Stimulated activated CD4-positive, alpha-beta T cell treated with anti-CD3 and anti-CD28 coated beads, Interleukin-15, amount 100 ng/mL, for 24 hours (primary cell): ENCODE results near the gene SPP2.

ENCODE experiments used
- DNase-seq: peaks from one replicate; pipeline ENCODE4 v3.0.0-alpha.2; 2020

Gene SPP2, protein sequence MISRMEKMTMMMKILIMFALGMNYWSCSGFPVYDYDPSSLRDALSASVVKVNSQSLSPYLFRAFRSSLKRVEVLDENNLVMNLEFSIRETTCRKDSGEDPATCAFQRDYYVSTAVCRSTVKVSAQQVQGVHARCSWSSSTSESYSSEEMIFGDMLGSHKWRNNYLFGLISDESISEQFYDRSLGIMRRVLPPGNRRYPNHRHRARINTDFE

DNA sequence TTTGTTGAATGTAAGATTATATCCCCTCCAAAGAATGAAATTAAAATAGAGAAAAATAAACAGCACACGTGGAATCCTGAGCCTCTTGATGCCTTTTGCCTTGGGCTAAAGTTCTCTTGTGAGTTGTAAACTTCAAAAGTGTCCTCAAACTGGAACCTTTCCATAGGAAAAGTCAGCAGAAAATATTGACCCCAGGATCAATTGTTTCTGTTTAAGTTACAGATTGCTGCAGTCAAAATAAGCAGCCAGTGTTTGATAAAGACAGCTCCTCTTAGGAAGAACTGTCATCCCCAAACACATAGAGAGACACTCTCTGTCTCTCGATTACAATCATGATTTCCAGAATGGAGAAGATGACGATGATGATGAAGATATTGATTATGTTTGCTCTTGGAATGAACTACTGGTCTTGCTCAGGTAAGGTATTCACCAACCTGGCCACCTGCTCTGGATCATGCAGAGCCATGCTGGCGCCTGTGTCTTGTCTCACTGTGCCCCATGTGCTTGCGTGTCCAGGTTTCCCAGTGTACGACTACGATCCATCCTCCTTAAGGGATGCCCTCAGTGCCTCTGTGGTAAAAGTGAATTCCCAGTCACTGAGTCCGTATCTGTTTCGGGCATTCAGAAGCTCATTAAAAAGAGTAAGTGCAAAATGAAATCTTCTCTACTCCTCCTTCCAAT is at the start of gene SPP2:
TSS of gene SPP2 (plus strand) at position 248 of the 681 bp plus-strand sequence. CDS start at position 333, 85 bp downstream.
- no peak for DNase-seq

DNA sequence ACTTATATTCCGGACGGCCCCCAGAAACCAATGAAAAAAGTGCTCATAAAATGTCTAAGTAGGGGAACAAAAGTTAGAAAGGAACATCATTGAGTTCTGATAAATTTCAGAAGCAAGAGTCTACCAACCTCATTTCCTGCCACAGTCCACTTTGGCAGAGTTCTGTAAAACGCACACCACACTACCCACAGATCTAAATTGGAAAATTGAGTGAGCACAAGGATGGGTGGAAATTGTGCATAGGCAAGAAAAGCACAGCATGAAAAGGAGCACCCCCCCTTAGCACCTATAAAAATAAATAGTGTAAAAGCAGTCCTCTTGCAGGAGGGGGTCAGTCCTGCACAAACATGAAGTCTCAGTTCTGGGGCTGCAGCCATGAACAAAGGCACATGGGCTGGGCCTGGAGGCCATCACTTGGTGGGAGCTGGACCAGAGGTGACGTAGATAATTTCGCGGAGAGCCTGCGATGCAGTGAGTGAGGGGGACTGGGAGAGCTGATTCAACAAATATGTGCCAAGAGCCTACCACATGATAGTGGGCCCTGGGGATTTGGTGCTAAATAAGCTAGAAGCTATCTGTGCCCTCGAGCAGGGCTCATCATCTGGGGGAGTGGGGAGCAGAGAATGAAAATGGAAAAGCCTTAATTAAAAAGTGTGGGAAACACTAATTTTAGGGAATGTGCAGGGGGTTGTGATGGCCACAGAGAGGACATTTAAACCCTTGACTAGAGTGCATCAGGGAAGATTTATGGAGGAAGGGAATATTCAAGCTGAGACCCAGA is 48.9 kb upstream of the SPP2 start:
- peak; percentile 21 for DNase-seq

DNA sequence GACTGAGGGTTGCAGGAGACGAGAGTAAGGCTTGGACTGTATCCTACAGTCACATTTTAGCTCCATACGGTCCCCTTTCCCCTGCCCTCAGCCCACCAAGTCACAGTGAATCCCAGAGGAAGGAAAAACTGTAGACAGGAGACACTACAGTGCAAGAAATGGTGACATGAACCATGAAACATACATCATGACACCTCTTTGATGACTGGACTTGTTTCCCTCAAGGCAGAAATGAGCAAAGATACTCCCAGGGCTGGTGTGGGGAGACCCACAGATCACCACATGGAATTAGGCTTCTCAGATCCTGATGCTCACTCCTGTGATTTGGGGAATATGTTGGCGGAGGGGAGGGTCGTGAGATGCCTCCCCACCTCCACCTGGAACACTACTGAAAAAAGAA is 48.2 kb upstream of the SPP2 start:
- DNase-seq: no peak

DNA sequence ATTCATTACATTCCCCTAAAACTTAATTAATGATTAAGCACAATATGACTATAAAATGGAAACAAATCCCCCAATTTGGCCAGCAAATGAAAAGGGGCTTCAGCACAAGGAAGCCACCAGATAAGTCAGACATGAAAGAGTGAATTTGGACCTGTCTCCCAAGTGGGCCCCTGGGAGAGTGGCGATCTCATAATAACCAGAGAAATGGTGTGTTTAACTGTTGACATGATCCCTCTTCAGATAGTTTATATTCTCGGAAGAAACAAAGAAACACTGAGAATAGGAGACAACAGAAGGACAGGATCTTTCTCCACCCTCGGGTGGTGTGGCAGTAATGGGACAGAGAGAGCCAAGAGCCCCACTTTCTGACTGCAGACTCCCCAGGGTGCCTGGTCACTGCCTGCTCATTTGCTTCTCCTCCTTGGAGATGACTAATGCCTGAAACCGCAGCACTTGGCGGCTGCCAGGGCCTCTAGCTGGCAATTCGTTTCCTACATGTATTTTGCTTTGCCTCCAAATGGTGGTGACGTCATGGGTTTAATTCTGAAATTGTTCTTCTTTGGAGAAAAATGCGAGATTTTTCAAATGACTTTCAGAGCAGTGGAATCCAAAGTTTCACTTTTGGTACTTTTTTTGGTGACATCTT is 46.4 kb upstream of the SPP2 start:
- peak; percentile 53 for DNase-seq

DNA sequence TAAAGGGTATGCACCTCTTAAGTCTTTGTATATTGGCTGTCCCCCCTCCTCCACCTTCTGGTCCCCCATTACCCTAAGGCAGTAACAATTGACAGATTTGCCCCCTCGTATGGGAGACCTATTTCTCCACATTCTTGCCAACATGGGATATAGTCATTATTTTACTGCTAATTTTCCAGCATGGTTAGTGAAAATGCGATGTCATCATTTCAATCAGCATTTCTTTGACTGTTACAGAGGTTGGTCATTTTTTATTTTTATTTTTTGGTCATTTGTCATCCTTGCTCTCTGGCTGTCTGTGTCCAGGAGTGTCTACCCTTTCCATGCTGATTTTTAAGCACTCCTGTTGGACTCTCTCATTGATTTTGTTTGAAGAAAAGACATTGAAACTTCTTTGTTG is 45.4 kb upstream of the SPP2 start:
- DNase-seq: no peak

DNA sequence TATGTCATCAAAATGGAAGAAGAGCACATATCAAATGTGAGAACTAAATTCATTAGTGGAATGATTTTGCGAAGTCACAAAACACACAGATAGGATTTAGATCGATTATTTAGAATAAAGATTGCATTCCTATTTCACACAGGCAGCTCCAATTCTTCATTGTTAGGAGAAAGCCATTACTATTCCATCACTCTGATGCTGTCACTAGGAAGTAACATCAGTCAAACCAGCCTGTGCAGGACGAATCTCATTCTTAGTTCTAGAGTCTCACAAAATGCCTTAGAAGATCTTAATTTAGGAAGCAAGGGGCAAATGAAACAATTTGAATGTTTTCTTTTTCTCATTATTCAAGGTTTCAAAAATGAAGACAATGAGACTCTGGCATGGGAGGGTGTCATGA is 44.0 kb upstream of the SPP2 start:
- DNase-seq: no peak

DNA sequence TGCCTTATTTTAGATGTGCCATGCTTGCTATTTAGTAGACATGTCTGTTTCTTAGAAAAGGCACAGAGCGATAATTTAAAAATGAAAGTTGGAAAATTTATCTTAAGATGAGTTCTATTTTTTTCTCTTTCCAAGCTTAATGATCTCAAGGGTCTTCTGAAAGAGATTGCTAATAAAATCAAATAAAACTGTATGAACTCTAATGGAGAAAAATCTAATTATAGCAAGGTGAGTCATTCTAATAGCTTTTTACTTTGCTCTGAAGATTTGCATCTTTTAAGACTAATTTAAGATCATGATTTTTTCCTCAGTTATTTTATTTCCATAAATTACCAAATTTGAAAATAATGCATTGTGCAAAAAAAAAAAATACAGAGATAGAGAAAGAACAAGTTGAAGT is 36.1 kb upstream of the SPP2 start:
- no peak for DNase-seq

DNA sequence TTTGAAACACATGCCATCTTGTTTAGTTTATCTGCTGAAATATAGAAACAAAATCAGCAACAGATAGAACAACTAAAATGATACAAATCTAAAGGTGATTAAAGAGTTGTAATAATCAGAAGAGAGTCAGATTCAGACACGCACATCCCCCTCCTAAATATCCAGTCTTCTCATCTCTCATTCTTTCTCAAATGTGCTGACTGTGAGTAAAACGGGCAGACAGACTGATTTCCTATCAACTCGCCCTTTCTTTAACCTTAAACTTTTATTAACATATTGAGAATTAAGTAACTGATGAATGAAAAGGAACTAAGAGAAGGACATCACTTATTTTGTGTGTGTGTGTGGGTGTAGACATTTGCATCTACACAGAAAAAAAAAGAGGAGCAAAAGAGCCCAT is 34.6 kb upstream of the SPP2 start:
- DNase-seq: no peak

DNA sequence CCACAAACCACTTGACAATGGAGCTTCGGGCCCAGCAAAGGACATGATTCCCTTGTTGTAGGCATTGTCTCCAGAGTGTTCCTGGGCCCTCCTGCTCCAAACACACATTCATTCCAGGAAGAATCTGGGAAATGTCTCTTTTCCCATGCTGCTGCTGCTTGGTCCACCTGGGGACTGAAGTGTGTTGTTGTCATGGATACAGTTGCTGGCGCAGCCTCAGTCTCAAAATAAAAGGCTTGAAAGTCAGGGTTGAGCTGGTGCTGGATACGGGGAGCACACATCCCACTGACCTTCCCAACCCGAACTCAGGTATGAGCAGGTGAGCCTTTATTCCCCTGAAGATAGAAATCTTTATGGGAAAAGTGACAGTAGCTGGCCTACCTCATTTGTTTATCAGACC is 30.6 kb upstream of the SPP2 start:
- DNase-seq: no peak

DNA sequence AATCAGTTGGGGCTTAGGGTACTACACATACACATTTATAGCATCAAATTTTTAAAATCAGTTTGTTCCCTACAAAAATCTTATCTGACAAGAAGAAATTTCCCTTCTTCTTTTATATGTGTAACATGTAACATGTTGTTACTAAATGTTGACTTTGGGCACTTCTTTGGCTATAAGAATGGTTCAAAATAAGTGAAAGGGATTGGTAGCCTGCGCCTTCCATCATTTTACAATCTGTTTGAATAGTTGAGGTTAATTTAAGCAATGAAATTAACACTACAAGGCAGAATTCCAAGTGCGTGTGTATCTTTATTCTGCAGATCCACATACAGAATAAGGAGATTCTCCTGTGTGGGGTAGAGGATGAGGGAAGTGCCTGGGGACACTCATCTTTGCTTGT is 30.2 kb upstream of the SPP2 start:
- DNase-seq: no peak

DNA sequence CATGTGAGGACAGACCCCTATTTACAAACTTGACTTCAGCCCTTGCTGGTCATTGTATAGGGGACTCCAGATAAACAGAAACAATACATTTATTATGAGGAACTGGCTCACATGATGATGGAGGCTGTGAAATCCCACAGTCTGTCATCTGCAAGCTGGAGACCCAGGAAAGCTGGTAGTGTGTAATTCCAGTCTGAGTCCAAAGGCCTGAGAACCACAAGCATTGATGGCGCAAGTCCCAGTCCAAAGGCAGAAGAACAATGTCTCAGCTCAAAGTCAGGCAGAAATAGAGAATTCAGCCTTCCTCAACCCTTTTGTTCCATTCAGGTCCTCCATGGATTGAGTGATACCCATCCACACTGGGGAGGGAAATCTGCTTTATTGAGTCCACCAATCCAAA is 28.1 kb upstream of the SPP2 start:
- no peak for DNase-seq

DNA sequence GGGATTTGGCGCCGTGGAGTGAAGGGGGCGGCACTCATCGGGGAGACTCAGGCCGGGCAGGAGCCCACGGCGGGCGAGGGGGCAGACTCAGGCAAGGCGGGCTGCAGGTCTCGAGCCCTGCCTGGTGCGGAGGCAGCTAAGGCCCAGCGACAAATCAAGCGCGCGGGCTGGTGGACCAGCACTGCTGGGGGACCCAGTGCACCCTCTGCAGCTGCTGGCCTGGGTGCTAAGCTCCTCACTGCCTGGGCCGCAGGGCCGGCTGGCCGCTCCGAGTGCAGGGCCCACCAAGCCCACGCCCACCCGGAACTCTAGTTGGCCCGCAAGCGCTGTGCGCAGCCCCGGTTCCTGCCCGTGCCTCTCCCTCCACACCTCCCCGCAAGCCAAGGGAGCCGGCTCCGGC is 26.2 kb upstream of the SPP2 start:
- no peak for DNase-seq

DNA sequence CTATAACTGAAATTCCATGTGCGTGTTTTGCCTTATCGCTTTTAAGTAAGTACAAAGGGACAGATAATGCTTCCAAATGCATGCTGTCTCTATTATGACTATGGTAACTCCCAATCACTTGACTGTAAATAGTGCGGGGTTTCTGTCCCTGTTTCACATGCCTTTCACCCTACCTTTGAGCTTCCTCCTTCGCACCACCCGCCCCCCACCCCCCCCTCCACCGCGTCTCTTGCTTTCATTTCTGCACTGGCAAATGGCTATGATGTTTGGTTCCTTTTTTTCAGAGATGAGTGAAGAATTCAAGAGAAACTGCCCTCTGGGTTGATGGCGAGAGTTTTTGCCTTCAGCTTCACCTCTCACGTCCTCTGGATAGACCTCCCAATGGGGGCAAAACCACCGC is 25.0 kb upstream of the SPP2 start:
- DNase-seq: no peak

DNA sequence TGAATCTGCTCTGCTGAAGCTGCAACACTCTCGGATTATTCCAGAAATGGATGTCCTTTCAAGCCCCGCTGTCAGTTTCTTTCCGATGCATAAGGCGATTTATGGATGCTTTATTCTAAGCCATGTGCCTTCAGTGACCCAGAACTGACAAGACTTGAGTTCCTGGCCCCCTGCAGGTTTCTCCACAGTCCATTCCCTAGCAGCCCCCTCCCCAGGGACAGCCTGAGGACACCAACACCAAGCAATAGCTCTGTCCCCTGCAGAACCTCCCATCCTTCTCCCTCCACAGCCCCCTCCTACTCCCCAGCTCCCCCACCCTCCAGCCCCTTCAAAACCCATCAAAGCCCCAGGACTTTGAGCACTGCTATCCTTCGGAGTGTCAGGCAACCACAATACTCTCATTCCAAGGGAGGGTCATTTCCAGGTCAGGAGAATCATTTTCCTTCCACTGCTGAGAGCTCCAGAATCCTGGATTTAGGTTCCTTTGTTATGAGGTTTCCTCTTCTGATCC is 24.6 kb upstream of the SPP2 start:
- no peak for DNase-seq

DNA sequence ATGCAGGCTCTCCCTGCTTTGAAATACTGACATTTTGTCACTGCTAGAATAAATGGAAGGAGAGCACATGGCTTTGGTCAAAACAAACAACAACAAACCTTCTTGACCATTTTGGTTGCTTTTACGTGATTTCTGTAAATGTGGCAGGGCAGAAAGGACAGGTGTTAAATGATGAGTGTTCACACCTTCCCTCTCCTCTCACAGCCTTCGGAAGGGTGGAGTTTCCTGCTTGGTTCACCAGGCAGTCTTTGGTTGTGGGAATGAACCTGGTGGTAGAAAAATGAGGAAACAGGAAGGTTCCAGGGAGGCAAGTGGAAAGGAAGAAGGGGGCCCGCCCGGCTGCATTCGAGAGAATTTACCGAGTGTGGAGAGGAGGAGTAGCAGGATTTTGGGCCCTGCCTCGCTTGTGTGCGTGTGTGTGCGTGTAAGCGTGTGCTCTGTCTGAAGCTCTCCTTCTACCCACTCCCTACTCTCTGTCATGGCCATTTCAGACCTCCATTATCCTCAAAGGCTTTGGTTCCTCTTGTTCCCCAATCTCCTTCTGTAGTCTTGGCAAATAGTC is 23.7 kb upstream of the SPP2 start:
- DNase-seq: no peak

DNA sequence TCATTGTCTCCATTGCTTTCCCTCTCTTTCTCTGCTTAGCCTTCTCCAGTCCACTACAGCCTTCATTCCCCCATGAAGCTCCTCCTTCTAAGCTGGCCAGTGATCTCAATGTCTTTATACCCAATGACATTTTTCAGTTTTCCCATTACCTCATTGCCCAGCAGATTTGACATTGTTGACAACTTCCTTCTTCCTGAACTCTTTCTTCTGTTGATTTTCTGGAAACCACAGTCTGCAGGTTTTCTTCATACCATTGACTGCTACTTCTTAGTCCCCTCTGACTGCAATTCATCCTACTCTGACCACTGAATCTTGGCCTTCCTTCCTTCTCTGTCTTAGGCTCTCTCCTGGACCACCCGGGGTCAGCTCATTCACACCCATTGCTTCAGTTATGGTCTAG is 22.9 kb upstream of the SPP2 start:
- DNase-seq: no peak

DNA sequence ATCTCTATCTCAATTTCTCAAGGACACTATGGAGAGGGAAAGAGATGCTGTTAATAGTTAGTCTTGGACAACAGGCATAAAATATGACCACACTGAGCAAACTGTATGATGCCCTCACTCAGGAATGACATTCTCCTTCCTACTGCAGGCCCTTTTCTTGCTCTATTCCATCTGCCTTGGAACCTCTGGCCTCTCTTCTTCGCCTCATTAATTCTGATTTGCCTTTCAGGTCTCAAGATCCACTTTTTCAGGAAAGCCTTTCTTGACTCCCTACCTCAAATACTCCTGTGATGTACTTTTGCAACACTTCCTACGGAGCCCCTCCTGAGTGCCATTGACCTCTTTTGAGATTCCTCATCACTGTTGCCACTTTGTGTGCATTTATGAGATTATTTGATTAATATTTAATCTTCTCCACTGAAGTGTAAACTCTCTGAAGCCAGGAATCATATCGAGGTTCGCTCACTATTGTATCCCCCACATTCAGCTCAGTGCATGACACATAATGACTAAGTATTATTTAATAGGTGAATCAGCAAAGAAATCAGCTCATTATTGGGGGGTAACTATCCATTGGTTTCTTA is 21.3 kb upstream of the SPP2 start:
- DNase-seq: no peak

DNA sequence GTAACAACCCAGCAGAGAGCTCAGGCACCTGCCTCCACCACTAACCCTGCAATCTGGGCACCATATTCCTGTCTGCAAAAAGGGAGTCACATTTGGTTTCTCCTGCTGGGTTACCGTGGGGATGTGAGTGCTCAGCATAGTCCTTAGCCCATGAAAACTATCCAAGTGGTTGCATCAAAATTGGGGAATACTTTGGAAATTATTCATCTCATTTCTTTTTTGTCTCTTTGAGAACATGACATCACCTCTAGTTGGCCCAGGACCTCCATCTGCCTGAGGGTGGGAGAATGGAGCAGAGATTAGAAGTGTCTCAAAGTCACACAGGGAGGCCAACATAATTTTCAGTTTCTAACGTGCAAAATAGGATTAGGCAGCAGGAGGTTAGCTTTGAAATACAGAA is 19.3 kb upstream of the SPP2 start:
- no peak for DNase-seq

DNA sequence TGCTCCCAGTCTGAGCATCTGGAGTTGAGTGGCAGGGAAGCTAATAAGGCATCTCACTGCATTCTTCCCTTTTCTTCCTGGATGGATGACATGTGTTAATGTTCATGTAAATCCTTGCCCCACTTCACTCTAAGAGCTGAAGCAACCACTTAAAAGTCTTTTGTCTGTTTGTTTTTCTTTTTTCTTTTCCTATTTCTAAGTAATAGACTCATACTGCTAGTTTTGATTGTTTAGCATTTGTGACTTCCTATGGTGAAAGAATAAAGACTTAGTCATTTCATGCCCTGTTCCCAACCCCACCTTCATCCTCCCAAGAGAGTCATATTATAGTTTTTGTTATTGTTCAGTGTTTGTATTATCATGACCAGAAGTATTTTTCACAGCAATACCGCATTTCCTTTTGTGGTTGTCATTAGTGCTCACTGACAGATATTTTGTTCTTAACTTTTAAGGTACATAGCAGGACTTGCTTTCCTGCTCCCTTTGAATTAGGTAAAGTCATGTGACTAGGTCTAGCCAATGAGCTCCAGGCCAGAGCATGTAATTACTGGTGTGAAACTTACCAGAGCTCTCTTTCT is 18.1 kb upstream of the SPP2 start:
- no peak for DNase-seq

DNA sequence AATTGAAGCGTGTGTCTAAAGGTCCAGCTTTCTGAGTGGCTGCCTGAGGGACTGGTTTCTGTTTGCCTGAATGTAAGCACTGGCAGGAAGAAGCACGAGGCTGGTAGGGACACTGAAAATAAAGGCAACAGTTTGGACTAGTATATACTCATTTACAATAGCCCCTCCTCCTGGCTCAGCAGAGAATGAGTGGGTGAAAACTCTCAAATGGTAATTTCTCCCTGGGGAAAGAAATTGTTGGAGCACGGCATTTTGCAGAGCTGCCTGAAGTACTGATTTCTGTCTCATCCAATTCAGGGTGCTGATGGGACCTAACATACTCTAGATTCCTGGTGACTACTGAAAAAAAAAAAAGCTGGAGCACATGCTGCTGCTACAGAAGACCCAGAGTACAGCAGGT is 17.3 kb upstream of the SPP2 start:
- DNase-seq: no peak

DNA sequence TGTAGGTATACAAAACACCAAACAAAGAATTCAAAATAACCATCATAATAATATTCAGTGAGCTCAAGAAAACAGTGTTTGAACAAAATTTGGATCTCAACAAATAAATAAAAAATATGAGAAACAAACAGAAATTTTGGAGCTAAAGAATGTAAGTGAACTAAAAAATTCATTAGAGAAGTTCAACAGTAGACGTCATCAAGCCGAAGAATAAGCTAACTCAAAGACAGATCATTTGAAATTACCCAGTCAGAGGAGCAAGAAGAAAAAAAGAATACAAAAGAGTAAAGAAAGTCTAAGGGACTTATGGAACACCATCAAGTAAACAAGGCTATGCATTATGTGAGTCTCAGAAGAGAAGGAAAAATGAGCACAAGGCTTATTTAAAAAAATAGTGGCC is 16.6 kb upstream of the SPP2 start:
- DNase-seq: no peak

DNA sequence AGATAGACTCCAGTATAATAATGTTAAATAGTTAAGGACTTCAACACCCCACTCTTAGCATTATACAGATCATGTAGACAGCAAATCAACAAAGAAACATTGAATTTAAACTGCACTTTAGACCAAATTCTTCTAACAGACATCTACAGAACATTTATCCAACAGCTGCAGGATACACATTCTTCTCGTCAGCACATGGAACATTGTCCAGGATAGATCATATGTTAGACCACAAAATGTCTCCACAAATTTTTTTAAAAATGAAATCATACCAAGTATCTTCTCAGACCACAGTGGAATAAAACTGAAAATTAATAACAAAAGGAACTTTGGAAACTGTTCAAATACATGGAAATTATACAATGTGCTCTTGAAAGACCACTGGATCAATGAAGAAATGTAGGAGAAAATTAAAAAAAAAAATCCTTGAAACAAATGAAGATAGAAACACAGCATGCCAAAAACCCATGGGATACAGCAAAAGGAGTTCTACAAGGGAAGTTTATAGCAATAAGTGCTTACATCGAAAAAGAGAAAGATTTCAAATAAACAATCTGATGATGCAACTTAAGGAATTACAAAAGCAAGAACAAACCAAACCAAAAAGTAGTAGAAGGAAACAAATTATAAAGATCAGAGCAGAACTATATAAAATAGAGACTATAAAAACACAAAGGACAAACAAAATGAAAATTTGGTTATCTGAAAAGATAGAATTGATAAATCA is 12.3 kb upstream of the SPP2 start:
- DNase-seq: no peak
